Osteoblast (primary cell): ENCODE results near the gene SLC12A8. TPM values are rescaled to one million over a fixed set of nuclear protein-coding genes. Genes with fewer than 3 reads are reported as not detected.

Experiments
- DNase-seq: peaks from one replicate; pipeline ENCODE4 v3.0.0; 2011; ENCODE audit warnings: low spot score, mixed read lengths; ENCODE audit not compliant: insufficient read length; ENCODE audit errors: missing footprints
- H2AFZ ChIP-seq: 2 replicates; pipeline ENCODE4 v1.6.0; 2011; ENCODE audit warnings: mild to moderate bottlenecking, low read length
- H3K27ac ChIP-seq: 2 replicates; pipeline ENCODE4 v1.5.1; 2011; ENCODE audit warnings: mild to moderate bottlenecking, low read depth, low read length, moderate library complexity
- H3K27me3 ChIP-seq: 2 replicates; pipeline ENCODE4 v1.6.0; 2012; ENCODE audit warnings: mild to moderate bottlenecking, control low read depth, inconsistent platforms, low read length, moderate library complexity; ENCODE audit not compliant: insufficient read depth
- H3K36me3 ChIP-seq: 2 replicates; pipeline ENCODE4 v1.5.1; 2011; ENCODE audit warnings: mild to moderate bottlenecking, low read length, control low read depth, moderate library complexity; ENCODE audit not compliant: insufficient read depth
- H3K4me1 ChIP-seq: 2 replicates; pipeline ENCODE4 v1.5.1; 2011; ENCODE audit warnings: mild to moderate bottlenecking, low read length, control low read depth, moderate library complexity; ENCODE audit not compliant: insufficient read depth
- H3K4me2 ChIP-seq: 2 replicates; pipeline ENCODE4 v1.6.0; 2011; ENCODE audit warnings: mild to moderate bottlenecking, low read length; ENCODE audit not compliant: insufficient read depth
- H3K4me3 ChIP-seq: fragments of 200-600 bp; sonication (generic); 3 replicates; pipeline ENCODE4 v1.5.1; 2012; ENCODE audit warnings: mild to moderate bottlenecking, low read length, inconsistent platforms; ENCODE audit not compliant: insufficient read depth
- H3K79me2 ChIP-seq: 2 replicates; pipeline ENCODE4 v1.6.0; 2012; ENCODE audit warnings: mild to moderate bottlenecking, low read length, control low read depth, inconsistent platforms; ENCODE audit not compliant: insufficient read depth
- H3K9me3 ChIP-seq: 2 replicates; pipeline ENCODE4 v1.5.1; 2011; ENCODE audit warnings: low read depth, low read length, control low read depth
- H4K20me1 ChIP-seq: 2 replicates; pipeline ENCODE4 v1.6.0; 2012; ENCODE audit warnings: mild to moderate bottlenecking, low read length, control low read depth; ENCODE audit not compliant: insufficient read depth
- CTCF ChIP-seq: IDR thresholded peaks from 2 replicates; pipeline ENCODE4 v1.5.1; 2011; ENCODE audit warnings: mild to moderate bottlenecking, low read depth, low read length, moderate library complexity; ENCODE audit errors: extremely low read depth
- total RNA-seq: library from RNA; depleted of rRNA; stranded (reverse); fragments of >200 nt; gene quantifications from 2 replicates; pipeline ENCODE4 v1.2.3, GENCODE V29; 2012

Gene SLC12A8
- total RNA-seq, 1 donor, result 36.2 TPM

GRCh38 chr3:125142940-125143339 is 69.6 kb downstream of the SLC12A8 start:
- Histone ChIP-seq H3K4me3 (no peak overlapping the region), H3K4me2 (no peak overlapping the region), H3K36me3 (no peaks in the 10 kb centered on the region), H4K20me1 (no peaks in the 10 kb centered on the region), H3K79me2 (no peaks in the 10 kb centered on the region), H3K9me3 (no peaks in the 10 kb centered on the region), H3K4me1 (peaks cover 39% of the 10 kb centered on the region), H2AFZ (no peak overlapping the region), H3K27ac (no peak overlapping the region), H3K27me3 (no peaks in the 10 kb centered on the region)
- no peak for DNase-seq
- no peak for TF ChIP-seq CTCF

- H3K4me1 ChIP-seq, result peaks cover 44% of the 10 kb centered on the region
- no peak for DNase-seq
- no peaks in the 10 kb centered on the region for H3K79me2 ChIP-seq
- H3K27ac ChIP-seq, result no peak overlapping the region
- no peaks in the 10 kb centered on the region for H3K36me3 ChIP-seq
- H3K27me3 ChIP-seq, result no peaks in the 10 kb centered on the region
- no peak overlapping the region for H3K4me3 ChIP-seq
- no peak overlapping the region for H2AFZ ChIP-seq
- H3K4me2 ChIP-seq, result no peak overlapping the region
- TF ChIP-seq CTCF, result no peak
- no peaks in the 10 kb centered on the region for H4K20me1 ChIP-seq
- no peaks in the 10 kb centered on the region for H3K9me3 ChIP-seq
Observed at GRCh38 chr3:125142420-125142778, 70.1 kb downstream of the SLC12A8 start.

- H3K9me3 ChIP-seq, result no peaks in the 10 kb centered on the region
- H3K27ac ChIP-seq, result peak overlapping the region; percentile 53
- TF ChIP-seq CTCF, result peak; percentile 4
- H3K27me3 ChIP-seq, result no peaks in the 10 kb centered on the region
- peak overlapping the region; percentile 64 for H3K4me2 ChIP-seq
- H3K4me3 ChIP-seq, result peak overlapping the region; percentile 63
- no peaks in the 10 kb centered on the region for H3K79me2 ChIP-seq
- H4K20me1 ChIP-seq, result no peaks in the 10 kb centered on the region
- H2AFZ ChIP-seq, result peak overlapping the region; percentile 82
- H3K36me3 ChIP-seq, result no peaks in the 10 kb centered on the region
- peak; percentile 90 for DNase-seq
- peaks cover 50% of the 10 kb centered on the region for H3K4me1 ChIP-seq
Observed at GRCh38 chr3:125141596-125142419, 70.7 kb downstream of the SLC12A8 start.

GRCh38 chr3:125140818-125141595 is 71.5 kb downstream of the SLC12A8 start:
- peak overlapping the region; percentile 92 for H3K27ac ChIP-seq
- H3K36me3 ChIP-seq, result no peaks in the 10 kb centered on the region
- H3K79me2 ChIP-seq, result no peaks in the 10 kb centered on the region
- peak; percentile 66 for DNase-seq
- peak overlapping the region; percentile 64 for H3K4me2 ChIP-seq
- no peaks in the 10 kb centered on the region for H3K27me3 ChIP-seq
- peaks cover 58% of the 10 kb centered on the region for H3K4me1 ChIP-seq
- H4K20me1 ChIP-seq, result no peaks in the 10 kb centered on the region
- TF ChIP-seq CTCF, result no peak
- H2AFZ ChIP-seq, result peak overlapping the region; percentile 82
- H3K4me3 ChIP-seq, result peak overlapping the region; percentile 63
- H3K9me3 ChIP-seq, result no peaks in the 10 kb centered on the region
